GM19099 (cell line): ENCODE measurements around the gene TMEM38A.

ENCODE experiments used
- POLR2A ChIP-seq: IDR thresholded peaks from 3 replicates; pipeline ENCODE4 v1.6.1; 2011; ENCODE audit warnings: low read depth; ENCODE audit not compliant: insufficient read length; ENCODE audit errors: extremely low read depth

Gene TMEM38A

GRCh38 chr19:16657384-16657783 is 3.6 kb upstream of the TMEM38A start:
- no peak for TF ChIP-seq POLR2A

- no peak for TF ChIP-seq POLR2A
Observed at GRCh38 chr19:16659464-16659831, 1.5 kb upstream of the TMEM38A start.

- peak; percentile 92 for TF ChIP-seq POLR2A
Observed at GRCh38 chr19:16659832-16660708, 869 bp upstream of the TMEM38A start, which contains the start of gene SMIM7. Gene SMIM7, minus strand, starts transcription at chr19:16660144. Its CDS starts 34 bp downstream, at chr19:16660110.

GRCh38 chr19:16661480-16662034 is 618 bp downstream of the TMEM38A start:
- TF ChIP-seq POLR2A: peak; percentile 53

DNA sequence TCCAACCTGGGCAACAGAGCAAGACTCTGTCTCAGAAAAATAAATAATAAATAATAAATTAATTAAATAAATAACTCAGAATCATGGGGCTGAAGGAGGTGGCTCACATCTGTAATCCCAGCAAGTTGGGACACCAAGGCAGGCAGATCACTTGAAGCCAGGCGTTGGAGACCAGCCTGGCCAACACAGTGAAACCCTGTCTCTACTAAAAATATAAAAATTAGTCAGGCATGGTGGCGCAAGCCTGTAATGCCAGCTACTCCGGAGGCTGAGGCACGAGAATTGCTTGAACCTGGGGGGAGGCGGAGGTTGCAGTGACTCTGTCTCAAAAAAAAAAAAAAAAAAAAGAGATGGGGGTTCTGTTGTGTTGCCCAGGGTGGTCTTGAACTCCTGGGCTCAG is 7.2 kb downstream of the TMEM38A start:
- TF ChIP-seq POLR2A: no peak

- TF ChIP-seq POLR2A: no peak
Observed at GRCh38 chr19:16670291-16670690, 9.4 kb downstream of the TMEM38A start.

- TF ChIP-seq POLR2A: no peak
Observed at GRCh38 chr19:16671652-16672274, 10.8 kb downstream of the TMEM38A start.

DNA sequence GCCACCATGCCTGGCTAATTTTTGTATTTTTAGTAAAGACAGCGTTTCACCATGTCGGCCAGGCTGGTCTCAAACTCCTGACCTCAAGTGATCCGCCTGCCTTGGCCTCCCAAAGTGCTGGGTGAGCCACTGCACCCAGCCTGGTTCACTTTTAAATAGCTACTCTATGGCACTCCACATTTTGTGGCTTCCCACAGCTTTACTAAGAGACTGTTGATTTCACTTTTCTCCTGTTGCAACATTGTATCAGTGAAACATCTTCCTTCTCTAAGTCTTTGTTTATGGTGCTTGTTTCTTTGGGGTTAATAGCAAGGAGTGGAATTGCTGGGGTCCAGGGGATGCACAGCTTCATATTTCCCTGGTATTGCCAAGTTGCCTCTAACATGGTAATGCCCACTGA is 12.3 kb downstream of the TMEM38A start:
- TF ChIP-seq POLR2A: no peak

DNA sequence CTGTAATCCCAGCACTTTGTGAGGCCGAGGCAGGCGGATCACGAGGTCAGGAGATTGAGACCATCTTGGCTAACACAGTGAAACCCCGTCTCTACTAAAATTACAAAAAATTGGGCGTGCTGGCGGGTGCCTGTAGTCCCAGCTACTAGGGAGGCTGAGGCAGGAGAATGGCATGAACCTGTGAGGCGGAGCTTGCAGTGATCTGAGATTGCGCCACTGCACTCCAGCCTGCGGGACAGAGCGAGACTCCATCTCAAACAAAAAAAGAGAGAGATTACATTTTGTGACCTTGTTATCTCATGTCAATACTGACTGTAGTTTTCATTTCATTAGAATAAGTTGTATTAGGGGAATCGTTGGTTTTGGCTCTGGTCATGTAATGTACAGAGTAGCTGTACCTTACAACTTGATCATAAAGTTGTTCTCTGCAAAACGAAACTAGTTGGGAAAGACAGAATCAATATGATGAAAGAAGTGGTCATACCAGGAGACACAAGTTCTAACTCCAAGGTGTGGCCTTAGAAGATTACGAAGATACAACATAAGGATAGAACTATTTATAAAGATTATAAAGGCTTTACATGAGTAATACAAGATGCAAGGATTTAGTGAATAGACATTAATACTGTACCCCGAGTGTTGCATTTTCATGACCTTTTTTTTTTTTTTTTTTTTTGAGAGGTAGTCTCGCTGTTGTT is 15.3 kb downstream of the TMEM38A start:
- TF ChIP-seq POLR2A: no peak

GRCh38 chr19:16677055-16677454 is 16.1 kb downstream of the TMEM38A start:
- TF ChIP-seq POLR2A: no peak

GRCh38 chr19:16678498-16678897 is 17.6 kb downstream of the TMEM38A start:
- TF ChIP-seq POLR2A: no peak

- TF ChIP-seq POLR2A: no peak
Observed at GRCh38 chr19:16679811-16680210, 18.9 kb downstream of the TMEM38A start.

DNA sequence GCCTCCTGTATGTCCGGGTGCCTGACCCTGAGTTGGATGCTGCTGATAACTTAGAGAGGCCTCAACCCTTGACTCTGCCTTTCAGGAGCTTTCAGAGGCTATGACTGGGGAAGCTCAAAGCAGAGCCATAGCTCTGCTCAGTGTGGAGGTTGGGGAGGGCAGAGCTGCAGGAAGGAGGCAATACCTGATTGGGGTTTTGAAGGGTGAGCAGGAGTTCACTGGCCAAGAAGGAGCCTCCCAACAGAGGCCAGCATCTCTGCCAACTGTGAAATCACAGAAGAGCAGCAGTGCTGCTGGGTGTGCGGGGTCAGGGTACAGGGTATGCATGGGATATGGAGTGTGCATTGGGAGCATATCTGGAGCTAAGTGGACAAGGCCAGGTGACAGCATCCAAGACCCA is 21.6 kb downstream of the TMEM38A start:
- no peak for TF ChIP-seq POLR2A

DNA sequence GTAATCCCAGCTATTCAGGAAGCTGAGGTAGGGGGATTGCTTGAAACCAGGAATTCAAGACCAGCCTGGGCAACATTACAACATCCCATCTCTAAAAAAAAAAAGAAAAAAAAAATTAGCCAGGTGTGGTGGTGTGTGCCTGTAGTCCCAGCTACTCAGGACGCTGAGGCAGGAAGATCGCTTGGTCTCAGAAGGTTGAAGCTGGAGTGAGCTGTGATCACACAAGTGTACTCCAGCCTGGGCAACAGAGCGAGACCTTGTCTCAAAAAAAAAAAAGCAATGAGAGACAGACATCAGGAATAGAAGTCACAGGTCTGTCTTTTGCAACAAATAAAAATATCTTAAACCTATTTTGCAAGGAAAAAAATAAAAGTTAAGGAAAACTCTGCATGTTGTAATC is 23.3 kb downstream of the TMEM38A start:
- TF ChIP-seq POLR2A: no peak

DNA sequence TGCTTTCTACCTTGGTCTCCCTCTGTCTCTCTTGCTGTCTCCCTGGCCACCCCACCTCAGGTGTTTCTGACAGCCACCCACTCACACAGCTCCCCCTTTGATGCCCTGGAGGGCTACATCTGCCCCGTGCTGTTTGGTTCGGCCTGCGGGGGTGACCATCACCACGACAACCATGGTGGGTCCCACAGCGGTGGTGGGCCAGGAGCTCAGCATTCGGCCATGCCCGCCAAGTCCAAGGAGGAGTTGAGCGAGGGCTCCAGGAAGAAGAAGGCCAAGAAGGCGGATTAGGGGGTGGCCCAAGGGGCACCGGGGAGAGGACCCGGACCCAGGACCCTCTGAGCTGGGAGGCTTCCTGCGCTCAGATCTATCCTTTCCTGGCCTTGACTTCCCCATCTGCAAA is 27.1 kb downstream of the TMEM38A start:
- TF ChIP-seq POLR2A: no peak
